ENCODE results near the gene HHAT. TPM values are rescaled to one million over a fixed set of nuclear protein-coding genes. Genes with fewer than 3 reads are reported as not detected.

The HHAT gene
- total RNA-seq, 1 experiment from 2014 or later: 3.0 TPM

GRCh38 chr1:210325026-210325670 lies 3.6 kb upstream of the HHAT start:
- Histone ChIP-seq H3K36me3 (ENCODE audit: insufficient read depth, low read length, poor library complexity, severe bottlenecking) (no peaks in the 10 kb centered on the region), H3K4me1 (ENCODE audit: insufficient read depth, low read length, poor library complexity, severe bottlenecking) (peaks cover 16% of the 10 kb centered on the region), H3K27me3 (replicated peaks; ENCODE audit: insufficient read depth, low read depth, low read length, poor library complexity) (no peaks in the 10 kb centered on the region), H3K9me3 (ENCODE audit: low read depth, low read length, poor library complexity, severe bottlenecking) (peaks cover 8% of the 10 kb centered on the region), H3K4me3 (ENCODE audit: low read depth, low read length, poor library complexity, severe bottlenecking) (no peak overlapping the region), H3K27ac (ENCODE audit: low read depth, low read length, poor library complexity, severe bottlenecking) (no peak overlapping the region)
- intact Hi-C loops (cut with micrococcal nuclease; ENCODE audit: unreplicated experiment): no loop called here
- DNase-seq (ENCODE audit: low spot score): no peak
- TF ChIP-seq CTCF (conservative IDR thresholded peaks at IDR 0.05; ENCODE audit: low read depth, low read length): no peak
- no TSS peak for BruUV-seq (replicated peaks)
- CTCF ChIA-PET: no interaction called here
- POLR2A ChIA-PET (ENCODE audit: low non-redundant PET): no interaction called here

- BruUV-seq (replicated peaks): no TSS peak
- CTCF ChIA-PET: interaction anchor here (0.9 kb wide), 1 partner anchor 46 kb away, joined by 3 read pairs; no protein-coding TSS in a partner anchor
- H3K4me1 ChIP-seq (ENCODE audit: insufficient read depth, low read length, poor library complexity, severe bottlenecking): peaks cover 11% of the 10 kb centered on the region
- DNase-seq (ENCODE audit: low spot score): no peak
- intact Hi-C loops (cut with micrococcal nuclease; ENCODE audit: unreplicated experiment): no loop called here
- H3K27ac ChIP-seq (ENCODE audit: low read depth, low read length, poor library complexity, severe bottlenecking): peak overlapping the region; percentile 79
- H3K36me3 ChIP-seq (ENCODE audit: insufficient read depth, low read length, poor library complexity, severe bottlenecking): no peaks in the 10 kb centered on the region
- no peaks in the 10 kb centered on the region for H3K27me3 ChIP-seq (replicated peaks; ENCODE audit: insufficient read depth, low read depth, low read length, poor library complexity)
- TF ChIP-seq CTCF (conservative IDR thresholded peaks at IDR 0.05; ENCODE audit: low read depth, low read length): no peak
- H3K9me3 ChIP-seq (ENCODE audit: low read depth, low read length, poor library complexity, severe bottlenecking): peaks cover 8% of the 10 kb centered on the region
- POLR2A ChIA-PET (ENCODE audit: low non-redundant PET): no interaction called here
- H3K4me3 ChIP-seq (ENCODE audit: low read depth, low read length, poor library complexity, severe bottlenecking): peak overlapping the region; percentile 69
Measured at GRCh38 chr1:210328032-210328745, 513 bp upstream of the HHAT start.

DNA sequence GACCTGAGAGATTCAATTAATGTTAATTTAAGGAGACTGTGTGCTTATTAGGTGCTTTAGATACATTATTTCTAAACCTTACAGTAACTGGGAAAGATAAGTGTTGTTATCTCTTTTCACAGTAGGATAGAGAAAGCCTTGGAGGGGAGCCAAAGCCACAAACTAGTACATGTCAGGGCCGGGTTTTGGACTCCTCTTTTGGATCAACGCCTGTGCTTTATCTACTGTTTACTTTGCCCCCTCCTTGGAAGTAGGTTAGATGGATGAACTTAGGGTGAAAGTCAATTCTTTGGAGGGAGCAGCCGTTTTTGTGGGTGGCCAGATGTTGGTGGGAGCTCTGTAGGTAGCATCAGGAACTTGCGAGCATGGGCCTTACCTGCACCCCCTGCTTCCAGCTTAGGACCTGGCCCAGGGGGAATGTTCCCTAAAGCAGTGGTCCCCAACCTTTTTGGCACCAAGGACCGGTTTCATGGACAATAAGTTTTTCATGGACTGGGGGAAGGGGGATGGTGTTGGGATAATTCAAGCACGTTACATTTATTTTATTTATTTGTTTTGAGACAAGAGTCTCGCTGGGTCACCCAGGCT lies 1.7 kb downstream of the HHAT start:
- H3K36me3 ChIP-seq (ENCODE audit: insufficient read depth, low read length, poor library complexity, severe bottlenecking): no peaks in the 10 kb centered on the region
- peaks cover 11% of the 10 kb centered on the region for H3K4me1 ChIP-seq (ENCODE audit: insufficient read depth, low read length, poor library complexity, severe bottlenecking)
- DNase-seq (ENCODE audit: low spot score): peak; percentile 23
- H3K27me3 ChIP-seq (replicated peaks; ENCODE audit: insufficient read depth, low read depth, low read length, poor library complexity): no peaks in the 10 kb centered on the region
- BruUV-seq (replicated peaks): no TSS peak
- peaks cover under 1% of the 10 kb centered on the region for H3K9me3 ChIP-seq (ENCODE audit: low read depth, low read length, poor library complexity, severe bottlenecking)
- CTCF ChIA-PET: interaction anchor here (1.1 kb wide), 1 partner anchor 19 kb away, joined by 12 read pairs; no protein-coding TSS in a partner anchor
- H3K27ac ChIP-seq (ENCODE audit: low read depth, low read length, poor library complexity, severe bottlenecking): no peak overlapping the region
- no peak for TF ChIP-seq EZH2 (IDR thresholded peaks at IDR 0.05; ENCODE audit: borderline replicate concordance, low read depth, low read length, poor library complexity, severe bottlenecking)
- no peak for TF ChIP-seq CTCF (conservative IDR thresholded peaks at IDR 0.05; ENCODE audit: low read depth, low read length)
- POLR2A ChIA-PET (ENCODE audit: low non-redundant PET): no interaction called here
- no peak overlapping the region for H3K4me3 ChIP-seq (ENCODE audit: low read depth, low read length, poor library complexity, severe bottlenecking)
- intact Hi-C loops (cut with micrococcal nuclease; ENCODE audit: unreplicated experiment): no loop called here
